Brain microvascular endothelial cell (primary cell): ENCODE measurements around the gene CACNG7.

Experiments used
- DNase-seq: peaks from one replicate; pipeline ENCODE4 v3.0.0-alpha.2; 2020
- H3K27ac ChIP-seq: fragments of 250-450 bp; sonication (Bioruptor Pico); 2 replicates; pipeline ENCODE4 v1.5.1; 2020; ENCODE audit warnings: mild to moderate bottlenecking, moderate library complexity
- H3K27me3 ChIP-seq: fragments of 250-450 bp; sonication (Bioruptor Pico); replicated peaks from 2 replicates; pipeline ENCODE4 v1.5.1; 2020; ENCODE audit warnings: mild to moderate bottlenecking
- H3K36me3 ChIP-seq: fragments of 250-450 bp; sonication (Bioruptor Pico); replicated peaks from 2 replicates; pipeline ENCODE4 v1.5.1; 2020; ENCODE audit warnings: mild to moderate bottlenecking
- H3K4me3 ChIP-seq: 2 replicates; pipeline ENCODE4 v1.5.1; 2011; ENCODE audit warnings: low read depth, mild to moderate bottlenecking, control low read depth, low read length, moderate library complexity
- CTCF ChIP-seq: IDR thresholded peaks from 2 replicates; pipeline ENCODE4 v1.5.1; 2011; ENCODE audit warnings: low read depth, mild to moderate bottlenecking, moderate library complexity, low read length, control low read depth, inconsistent platforms; ENCODE audit errors: missing control alignments
- in situ Hi-C: cut with HindIII; loops from 2 replicates; pipeline ENCODE4 v1.10.0; 2017; ENCODE audit warnings: low sequenced_read_pairs, low pct_ligation_motif_present

Gene CACNG7

GRCh38 chr19:53989600-53990533 is 80.8 kb downstream of the CACNG7 start:
- Histone ChIP-seq H3K27ac (no peak overlapping the region), H3K4me3 (no peak overlapping the region), H3K36me3 (no peaks in the 10 kb centered on the region), H3K27me3 (peaks cover 9% of the 10 kb centered on the region)
- no peak for TF ChIP-seq CTCF
- in situ Hi-C loops, result no loop called here
- DNase-seq, result no peak

GRCh38 chr19:53991224-53992113 is 82.4 kb downstream of the CACNG7 start, which contains the start of gene CACNG6:
Gene CACNG6, plus strand, starts transcription at chr19:53991637. Its CDS starts 1,241 bp downstream, at chr19:53992878.
- Histone ChIP-seq H3K27me3 (peaks cover 9% of the 10 kb centered on the region), H3K27ac (no peak within 1 kb of the TSS), H3K4me3 (peak within 1 kb of the TSS; percentile 29), H3K36me3 (no peaks in the 10 kb centered on the region)
- in situ Hi-C loops, result no loop called here
- DNase-seq, result no peak
- no peak for TF ChIP-seq CTCF

- no peak overlapping the region for H3K27ac ChIP-seq
- no peak for TF ChIP-seq CTCF
- H3K4me3 ChIP-seq, result no peak overlapping the region
- no peak for DNase-seq
- no peaks in the 10 kb centered on the region for H3K36me3 ChIP-seq
- H3K27me3 ChIP-seq, result peaks cover 9% of the 10 kb centered on the region
- in situ Hi-C loops, result no loop called here
Observed at GRCh38 chr19:53992211-53992610, 83.1 kb downstream of the CACNG7 start.

GRCh38 chr19:53992815-53993214 is 83.7 kb downstream of the CACNG7 start:
- in situ Hi-C loops, result no loop called here
- no peak overlapping the region for H3K4me3 ChIP-seq
- H3K27me3 ChIP-seq, result peaks cover 9% of the 10 kb centered on the region
- H3K27ac ChIP-seq, result no peak overlapping the region
- no peak for TF ChIP-seq CTCF
- no peaks in the 10 kb centered on the region for H3K36me3 ChIP-seq
- no peak for DNase-seq

GRCh38 chr19:53993448-53993847 is 84.4 kb downstream of the CACNG7 start:
- Histone ChIP-seq H3K4me3 (no peak overlapping the region), H3K27ac (no peak overlapping the region), H3K27me3 (peaks cover 11% of the 10 kb centered on the region), H3K36me3 (no peaks in the 10 kb centered on the region)
- DNase-seq, result no peak
- in situ Hi-C loops, result no loop called here
- no peak for TF ChIP-seq CTCF
